Subcutaneous abdominal adipose tissue (tissue), 5 donors: ENCODE data around the gene DYNC2LI1.
A peak's percentile ranks its signal among the peaks of the same experiment; 100 is the strongest.

Experiments used
- H3K27ac ChIP-seq: one replicate; pipeline ENCODE4 v1.7.0; 2013; ENCODE audit warnings: low read depth, mild to moderate bottlenecking, inconsistent platforms, low read length, moderate library complexity
- H3K27me3 ChIP-seq, 5 donors: one replicate each; pipeline ENCODE4 v1.7.0; 2013; ENCODE audit warnings: low read length in 5 of 5, inconsistent platforms in 1 of 5; ENCODE audit not compliant: control insufficient read depth in 5 of 5, insufficient read depth in 4 of 5
- H3K36me3 ChIP-seq, 5 donors: one replicate each; pipeline ENCODE4 v1.7.0; 2013; ENCODE audit warnings: low read length in 5 of 5; ENCODE audit not compliant: control insufficient read depth in 5 of 5, insufficient read depth in 5 of 5
- H3K4me1 ChIP-seq, 5 donors: one replicate each; pipeline ENCODE4 v1.7.0; 2013; ENCODE audit warnings: low read length in 5 of 5, mild to moderate bottlenecking in 3 of 5, moderate library complexity in 1 of 5; ENCODE audit not compliant: control insufficient read depth in 5 of 5, insufficient read depth in 5 of 5
- H3K4me3 ChIP-seq, 5 donors: one replicate each; pipeline ENCODE4 v1.7.0; 2013; ENCODE audit warnings: low read length in 5 of 5, low read depth in 1 of 5
- H3K9ac ChIP-seq, 5 donors: one replicate each; pipeline ENCODE4 v1.7.0; 2013; ENCODE audit warnings: low read length in 5 of 5, mild to moderate bottlenecking in 4 of 5, moderate library complexity in 3 of 5
- H3K9me3 ChIP-seq, 5 donors: one replicate each; pipeline ENCODE4 v1.7.0; 2013; ENCODE audit warnings: low read length in 5 of 5; ENCODE audit not compliant: control insufficient read depth in 5 of 5
- donor health status: healthy.
- donor health status: healthy.
- donor health status: healthy.
- donor health status: healthy.
- donor health status: healthy.

Gene DYNC2LI1

DNA sequence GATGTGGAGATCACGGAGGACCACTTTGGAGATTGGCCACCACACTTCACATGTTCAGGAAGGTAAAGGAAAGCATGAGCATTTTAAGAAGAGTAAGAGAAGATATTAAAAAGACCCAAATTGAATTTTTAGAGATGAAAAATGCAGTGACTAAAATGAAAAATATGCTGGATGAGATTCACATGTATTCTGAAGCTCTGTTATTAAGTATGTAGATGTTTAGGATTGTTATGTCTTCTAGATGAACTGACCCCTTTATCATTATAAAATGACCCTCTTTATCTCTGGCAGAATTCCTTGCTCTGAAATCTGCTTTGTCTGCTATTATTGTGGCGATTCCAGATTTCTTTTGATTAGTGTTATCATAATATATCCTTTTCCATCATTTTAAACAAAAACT lies 36.0 kb upstream of the DYNC2LI1 start:
- Histone ChIP-seq H3K27me3 (no peaks in the 10 kb centered on the region), H3K4me3 (no peak overlapping the region), H3K4me1 (no peaks in the 10 kb centered on the region), H3K36me3 (peaks cover 0 to 12% (median 4%) of the 10 kb centered on the region in 5 donors), H3K9ac (no peak overlapping the region), H3K27ac (no peak overlapping the region), H3K9me3 (no peaks in the 10 kb centered on the region)

DNA sequence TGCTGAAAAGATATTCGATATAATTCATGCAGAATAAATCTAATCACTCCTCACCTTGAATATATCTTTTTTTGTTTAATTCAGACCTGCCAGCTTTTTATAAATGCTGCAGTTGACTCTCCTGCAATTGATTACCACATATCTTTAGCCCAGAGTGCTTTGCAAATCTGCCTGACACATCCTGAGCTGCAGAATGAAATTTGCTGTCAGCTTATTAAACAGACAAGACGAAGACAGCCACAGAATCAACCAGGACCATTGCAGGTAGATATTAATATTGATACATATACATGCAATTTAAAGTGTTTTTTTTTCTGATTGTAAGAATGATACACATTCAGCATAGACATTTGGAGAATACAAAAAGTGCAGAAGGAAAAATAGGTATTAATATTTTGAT lies 35.6 kb upstream of the DYNC2LI1 start:
- no peak overlapping the region for H3K27ac ChIP-seq
- H3K9ac ChIP-seq = no peak overlapping the region
- no peaks in the 10 kb centered on the region for H3K27me3 ChIP-seq
- no peak overlapping the region for H3K4me3 ChIP-seq
- no peaks in the 10 kb centered on the region for H3K9me3 ChIP-seq
- H3K4me1 ChIP-seq = no peaks in the 10 kb centered on the region
- H3K36me3 ChIP-seq = peaks cover 0 to 14% (median 4%) of the 10 kb centered on the region in 5 donors

DNA sequence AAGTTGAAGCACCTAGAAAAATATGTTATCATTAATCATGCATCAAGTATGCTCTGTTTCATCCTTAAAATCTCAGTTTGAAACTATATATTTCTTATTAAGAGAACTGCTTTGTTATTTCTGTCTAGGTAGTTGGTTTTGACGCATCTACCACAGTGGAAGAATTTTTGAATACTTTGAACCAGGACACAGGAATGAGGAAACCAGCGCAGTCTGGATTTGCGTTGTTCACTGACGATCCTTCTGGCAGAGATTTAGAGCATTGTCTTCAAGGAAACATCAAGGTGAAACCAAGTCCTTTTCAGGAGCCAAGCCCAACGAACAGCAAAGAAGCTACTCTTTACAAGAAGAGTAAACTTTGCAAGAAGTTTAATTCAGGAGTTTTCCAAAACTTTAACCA lies 30.1 kb upstream of the DYNC2LI1 start:
- Histone ChIP-seq H3K4me3 (no peak overlapping the region), H3K36me3 (peaks cover 0 to 14% (median 4%) of the 10 kb centered on the region in 5 donors), H3K9ac (no peak overlapping the region), H3K4me1 (peaks cover 0 to 17% (median 7%) of the 10 kb centered on the region in 5 donors), H3K27me3 (no peaks in the 10 kb centered on the region), H3K9me3 (no peaks in the 10 kb centered on the region), H3K27ac (no peak overlapping the region)

- Histone ChIP-seq H3K9ac (no peak overlapping the region), H3K36me3 (peaks cover 0 to 11% (median 4%) of the 10 kb centered on the region in 5 donors), H3K9me3 (no peaks in the 10 kb centered on the region), H3K27ac (peak overlapping the region; percentile 54), H3K27me3 (no peaks in the 10 kb centered on the region), H3K4me3 (no peak overlapping the region), H3K4me1 (peaks cover 0 to 19% (median 8%) of the 10 kb centered on the region in 5 donors)
Observed at GRCh38 chr2:43745457-43745856, 28.4 kb upstream of the DYNC2LI1 start.

DNA sequence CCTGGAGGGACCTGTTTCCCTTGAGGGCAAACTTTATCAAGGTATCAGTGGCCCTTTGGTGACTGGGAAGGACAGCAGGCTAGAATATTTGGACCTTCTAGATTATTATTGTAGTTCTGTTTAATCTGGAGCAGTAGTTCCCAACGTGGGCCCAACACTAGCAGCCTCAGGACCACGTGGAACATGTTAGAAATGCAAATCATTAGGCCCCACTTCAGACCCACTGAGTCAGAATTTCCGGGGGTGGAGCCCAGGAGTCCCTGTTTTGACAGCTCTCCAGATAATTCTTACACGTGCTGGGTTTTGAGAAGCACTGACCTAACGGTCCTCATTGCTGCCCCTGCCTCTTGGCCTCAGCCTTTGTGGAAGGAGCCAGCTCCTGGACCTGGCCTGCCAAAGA lies 25.5 kb upstream of the DYNC2LI1 start:
- Histone ChIP-seq H3K9ac (no peak overlapping the region), H3K9me3 (no peaks in the 10 kb centered on the region), H3K4me1 (peaks cover 2 to 26% (median 24%) of the 10 kb centered on the region in 5 donors), H3K4me3 (no peak overlapping the region), H3K36me3 (no peaks in the 10 kb centered on the region), H3K27ac (no peak overlapping the region), H3K27me3 (no peaks in the 10 kb centered on the region)

DNA sequence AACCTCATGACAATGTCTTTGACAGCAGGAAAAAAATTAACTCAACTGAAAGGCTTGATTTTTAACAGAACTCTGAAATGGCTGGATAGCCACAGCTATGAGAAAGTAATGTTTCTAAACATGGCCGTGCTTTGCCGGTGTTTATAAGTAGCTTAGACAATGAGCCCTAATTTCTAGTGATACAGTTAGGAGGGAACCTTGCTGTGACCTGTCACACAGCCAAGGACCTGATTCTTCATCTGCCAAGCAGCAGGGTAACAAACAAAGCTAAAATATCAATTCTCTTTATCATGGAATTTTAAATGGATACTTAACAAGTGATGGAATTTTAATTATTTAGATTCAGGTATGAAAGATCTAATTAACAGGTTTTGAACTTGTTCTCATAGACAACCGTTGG lies 24.3 kb upstream of the DYNC2LI1 start:
- Histone ChIP-seq H3K36me3 (no peaks in the 10 kb centered on the region), H3K9ac (no peak overlapping the region), H3K4me1 (peaks cover 2 to 33% (median 24%) of the 10 kb centered on the region in 5 donors), H3K27me3 (no peaks in the 10 kb centered on the region), H3K9me3 (no peaks in the 10 kb centered on the region), H3K4me3 (no peak overlapping the region), H3K27ac (no peak overlapping the region)

DNA sequence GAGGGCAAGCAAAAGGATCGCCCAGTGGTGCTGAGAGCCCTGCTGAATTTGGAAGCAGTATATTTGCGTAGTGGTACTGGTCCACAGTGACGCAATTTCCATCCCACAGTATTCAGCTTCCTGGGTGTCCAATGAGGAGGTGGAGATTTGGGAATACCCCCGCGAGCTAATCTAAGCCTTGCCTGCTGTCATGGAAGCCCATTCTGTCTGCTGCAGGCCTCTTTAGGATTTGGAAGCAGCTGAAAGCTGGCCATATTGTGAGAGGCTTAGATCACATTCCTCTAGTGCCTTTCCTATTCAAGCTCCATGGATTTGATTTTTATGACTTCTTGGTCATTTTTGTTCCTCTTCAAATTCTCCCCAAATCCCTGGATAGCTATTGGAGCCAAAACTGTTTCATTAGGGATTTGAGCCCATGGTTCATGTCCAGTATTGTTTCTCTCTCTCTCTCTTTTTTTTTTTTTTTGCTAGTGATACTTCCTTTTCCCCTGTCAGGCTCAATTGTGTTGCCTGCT lies 22.3 kb upstream of the DYNC2LI1 start:
- Histone ChIP-seq H3K36me3 (no peaks in the 10 kb centered on the region), H3K4me3 (no peak overlapping the region), H3K9ac (no peak overlapping the region), H3K4me1 (peaks cover 0 to 22% (median 17%) of the 10 kb centered on the region in 5 donors), H3K27me3 (no peaks in the 10 kb centered on the region), H3K9me3 (no peaks in the 10 kb centered on the region), H3K27ac (no peak overlapping the region)

- H3K4me3 ChIP-seq = no peak overlapping the region
- H3K27me3 ChIP-seq = no peaks in the 10 kb centered on the region
- no peaks in the 10 kb centered on the region for H3K9me3 ChIP-seq
- H3K4me1 ChIP-seq = peaks cover 0 to 27% (median 17%) of the 10 kb centered on the region in 5 donors
- H3K9ac ChIP-seq = no peak overlapping the region
- no peak overlapping the region for H3K27ac ChIP-seq
- no peaks in the 10 kb centered on the region for H3K36me3 ChIP-seq
Observed at GRCh38 chr2:43752302-43752701, 21.5 kb upstream of the DYNC2LI1 start.

DNA sequence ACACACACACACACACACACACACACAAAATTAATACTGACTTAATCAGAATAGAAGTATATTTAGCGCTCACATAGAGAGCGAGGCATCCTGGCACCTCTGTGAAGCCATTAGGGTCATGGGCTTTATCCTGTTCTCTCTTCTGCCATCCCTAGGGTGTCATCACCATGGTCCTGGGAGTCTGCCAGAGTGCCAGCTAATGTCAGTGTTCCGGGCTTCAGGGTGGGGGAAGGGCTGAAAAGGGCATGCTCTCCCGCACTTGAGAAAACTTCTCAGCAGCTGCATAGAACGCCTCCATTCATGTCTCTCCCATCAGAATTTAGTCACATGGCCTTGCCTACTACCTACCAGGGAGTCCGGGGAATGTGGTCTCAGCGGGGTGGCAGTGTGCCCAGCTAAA lies 19.7 kb upstream of the DYNC2LI1 start:
- H3K9me3 ChIP-seq = no peaks in the 10 kb centered on the region
- H3K27me3 ChIP-seq = no peaks in the 10 kb centered on the region
- H3K36me3 ChIP-seq = no peaks in the 10 kb centered on the region
- no peak overlapping the region for H3K27ac ChIP-seq
- H3K4me3 ChIP-seq = no peak overlapping the region
- no peak overlapping the region for H3K9ac ChIP-seq
- H3K4me1 ChIP-seq = peaks cover 2 to 36% (median 24%) of the 10 kb centered on the region in 5 donors

GRCh38 chr2:43758739-43759138 lies 15.1 kb upstream of the DYNC2LI1 start:
- peaks cover 6 to 31% (median 14%) of the 10 kb centered on the region in 5 donors for H3K4me1 ChIP-seq
- H3K36me3 ChIP-seq = no peaks in the 10 kb centered on the region
- no peaks in the 10 kb centered on the region for H3K27me3 ChIP-seq
- H3K9me3 ChIP-seq = no peaks in the 10 kb centered on the region
- no peak overlapping the region for H3K9ac ChIP-seq
- H3K27ac ChIP-seq = peak overlapping the region; percentile 52
- H3K4me3 ChIP-seq = no peak overlapping the region
